GM18520 (cell line): Measurements from ENCODE around the gene BDH2.

Experiments used
- ATAC-seq: cut with Tn5 transposase; IDR thresholded peaks from one replicate; pipeline ENCODE4 v1.9.1; 2021; ENCODE audit not compliant: unreplicated experiment

BDH2 gene

DNA sequence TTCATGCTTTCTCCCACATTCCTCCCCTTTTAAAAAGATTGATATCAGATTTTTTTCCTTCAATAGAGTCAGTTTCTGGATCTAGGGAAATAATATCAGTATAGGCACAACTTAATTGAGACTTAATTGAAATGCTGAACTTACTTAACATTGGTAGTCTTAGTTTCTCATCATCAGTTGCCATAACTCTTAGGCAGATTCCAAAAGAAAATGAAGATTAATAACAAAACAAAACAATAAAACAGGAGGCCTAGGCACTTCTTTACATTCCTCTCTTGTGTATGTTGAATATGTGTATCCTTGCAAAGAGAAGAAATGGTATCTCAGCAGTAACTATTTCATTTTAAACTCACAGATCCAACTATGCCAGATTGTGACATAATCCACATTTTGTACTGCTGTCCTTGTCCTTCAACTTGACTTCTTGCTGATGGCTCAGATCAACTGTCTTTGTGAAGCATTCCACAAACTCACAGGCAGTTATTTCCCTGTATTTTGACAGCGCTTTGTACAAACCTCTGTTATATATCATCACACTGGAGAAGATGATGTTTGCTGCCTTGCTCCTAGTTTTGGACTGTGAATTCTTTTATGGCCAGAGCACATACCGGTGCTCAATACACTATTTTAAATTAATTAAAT, 14.0 kb downstream of the BDH2 start:
- no peak for ATAC-seq

- no peak for ATAC-seq
These were observed 20.0 kb downstream of the BDH2 start for GRCh38 chr4:103079621-103080020.

GRCh38 chr4:103076747-103077347, 22.8 kb downstream of the BDH2 start, which contains the start of gene SLC9B2:
Gene SLC9B2, minus strand, starts transcription at chr4:103076761. Its CDS starts 9,211 bp downstream, at chr4:103067550.
- ATAC-seq: peak; percentile 22

GRCh38 chr4:103075894-103076746, 23.5 kb downstream of the BDH2 start:
- ATAC-seq: peak; percentile 34

DNA sequence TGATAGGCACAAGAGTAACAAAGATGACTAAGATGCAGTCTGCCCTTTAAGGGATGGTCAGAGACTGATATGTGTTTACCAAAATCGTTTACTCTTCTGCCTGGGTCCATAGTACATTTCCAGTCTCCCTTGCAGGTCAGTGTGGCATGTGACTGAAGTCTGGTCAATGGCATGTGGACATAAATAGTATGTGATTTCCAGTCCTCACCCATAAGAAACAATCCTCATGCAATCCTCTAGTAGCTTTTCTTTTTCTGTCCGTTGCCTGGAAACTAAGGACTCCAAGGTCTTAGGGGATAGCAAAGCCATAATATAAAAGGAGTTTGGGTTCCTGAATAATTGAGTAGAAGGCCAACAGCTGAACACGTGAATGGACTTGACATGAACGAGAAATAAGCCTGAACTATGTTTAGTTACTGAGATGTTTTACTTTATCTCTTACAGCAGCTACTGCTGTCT, 24.2 kb downstream of the BDH2 start:
- ATAC-seq: no peak

DNA sequence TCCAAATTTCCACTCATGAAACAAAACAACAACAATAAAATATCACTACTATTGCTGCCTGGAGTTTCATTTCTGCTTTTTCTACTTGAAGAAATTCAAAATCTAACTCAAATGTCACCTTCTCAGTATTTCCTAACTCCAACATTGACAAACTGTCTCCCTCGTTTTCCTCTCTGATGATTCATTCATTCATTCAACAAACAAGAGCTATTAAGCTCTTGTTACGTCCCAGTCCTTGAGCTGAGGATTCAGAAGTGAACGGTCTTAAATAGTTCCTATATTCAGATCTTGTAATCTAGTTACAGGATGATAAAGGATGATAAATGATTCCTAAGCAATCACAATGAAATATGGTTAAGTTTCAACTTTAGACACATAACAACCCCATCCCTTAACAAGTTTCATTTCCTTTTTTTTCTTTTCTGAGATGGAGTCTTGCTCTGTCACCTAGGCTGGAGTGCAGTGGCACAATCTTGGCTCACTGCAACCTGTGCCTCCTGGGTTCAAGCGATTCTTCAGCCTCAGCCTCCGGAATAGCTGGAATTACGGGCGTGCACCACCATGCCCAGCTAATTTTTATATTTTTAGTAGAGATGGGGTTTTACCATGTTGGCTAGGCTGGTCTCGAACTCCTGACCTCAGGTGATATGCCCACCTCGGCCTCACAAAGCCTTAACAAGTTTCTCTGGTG, 24.7 kb downstream of the BDH2 start:
- ATAC-seq: peak; percentile 24

- ATAC-seq: no peak
These were observed 25.7 kb downstream of the BDH2 start for GRCh38 chr4:103073792-103074438.

- no peak for ATAC-seq
These were observed 31.6 kb downstream of the BDH2 start for GRCh38 chr4:103067841-103068547.

DNA sequence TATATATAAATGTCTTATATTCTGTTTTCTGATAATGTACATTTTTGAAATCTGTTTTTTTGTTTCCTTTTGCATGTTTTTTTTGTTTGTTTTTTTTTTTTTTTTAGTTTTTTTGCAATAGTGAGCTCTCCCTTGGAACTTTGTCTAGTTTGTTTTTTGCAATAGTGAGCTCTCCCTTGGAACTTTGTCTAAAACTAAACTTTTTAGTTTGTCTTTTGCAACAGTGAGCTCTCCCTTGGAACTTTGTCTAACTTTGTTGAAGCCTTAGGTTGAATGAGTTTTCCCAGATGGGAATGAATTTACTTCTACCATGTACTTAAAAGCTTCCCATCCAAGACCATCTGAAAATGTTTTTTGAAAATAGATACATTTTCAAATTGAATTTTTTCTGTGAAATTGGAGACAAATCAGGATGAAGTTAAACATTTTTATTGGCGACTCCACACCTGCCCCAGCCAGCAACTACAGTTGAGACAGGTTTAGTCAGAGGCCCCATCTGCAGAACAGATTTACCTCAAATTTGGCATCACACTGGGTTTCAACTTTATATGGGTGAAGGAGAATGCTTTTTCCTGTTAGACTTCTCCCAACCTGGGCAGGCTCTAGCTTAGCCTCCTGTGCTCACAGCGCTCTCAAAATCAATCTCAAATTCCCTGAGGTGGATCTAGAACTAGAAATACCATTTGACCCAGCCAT, 39.0 kb downstream of the BDH2 start:
- no peak for ATAC-seq

- ATAC-seq: no peak
These were observed 45.6 kb downstream of the BDH2 start for GRCh38 chr4:103054030-103054429.

GRCh38 chr4:103052779-103053178, 46.9 kb downstream of the BDH2 start:
- no peak for ATAC-seq

GRCh38 chr4:103052145-103052544, 47.5 kb downstream of the BDH2 start:
- ATAC-seq: no peak

DNA sequence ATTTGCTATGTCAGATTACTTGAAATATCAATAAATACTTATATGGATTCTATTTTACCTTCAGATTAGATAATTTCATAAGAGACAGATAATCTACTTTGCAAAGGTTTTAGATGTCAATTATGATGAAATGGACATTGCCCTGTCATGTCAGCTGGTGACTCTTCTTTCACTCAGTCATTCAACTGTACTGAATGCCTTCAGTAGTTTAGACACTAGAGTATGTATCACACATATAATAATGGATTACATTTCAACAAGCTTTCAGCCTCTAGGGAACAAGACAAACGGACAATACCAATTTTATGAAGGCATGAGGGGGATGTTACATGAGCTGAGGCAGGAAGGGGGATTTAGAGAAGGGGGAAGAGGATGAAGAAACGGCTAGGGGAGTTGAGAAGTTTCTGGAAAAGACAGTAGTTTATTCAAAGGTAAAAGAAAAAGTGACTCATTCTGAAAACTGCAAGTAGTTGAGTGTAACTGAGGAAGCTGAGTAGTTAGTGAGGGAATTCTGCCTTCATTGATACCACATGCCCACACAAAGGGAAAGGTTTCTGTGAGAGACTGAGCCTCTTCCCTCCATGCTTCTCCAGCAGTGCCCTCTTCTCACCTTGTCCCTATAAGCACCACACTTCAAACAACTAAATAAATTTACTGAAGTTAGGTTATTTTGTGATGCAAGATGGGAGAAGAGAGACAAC, 48.7 kb downstream of the BDH2 start:
- ATAC-seq: no peak

DNA sequence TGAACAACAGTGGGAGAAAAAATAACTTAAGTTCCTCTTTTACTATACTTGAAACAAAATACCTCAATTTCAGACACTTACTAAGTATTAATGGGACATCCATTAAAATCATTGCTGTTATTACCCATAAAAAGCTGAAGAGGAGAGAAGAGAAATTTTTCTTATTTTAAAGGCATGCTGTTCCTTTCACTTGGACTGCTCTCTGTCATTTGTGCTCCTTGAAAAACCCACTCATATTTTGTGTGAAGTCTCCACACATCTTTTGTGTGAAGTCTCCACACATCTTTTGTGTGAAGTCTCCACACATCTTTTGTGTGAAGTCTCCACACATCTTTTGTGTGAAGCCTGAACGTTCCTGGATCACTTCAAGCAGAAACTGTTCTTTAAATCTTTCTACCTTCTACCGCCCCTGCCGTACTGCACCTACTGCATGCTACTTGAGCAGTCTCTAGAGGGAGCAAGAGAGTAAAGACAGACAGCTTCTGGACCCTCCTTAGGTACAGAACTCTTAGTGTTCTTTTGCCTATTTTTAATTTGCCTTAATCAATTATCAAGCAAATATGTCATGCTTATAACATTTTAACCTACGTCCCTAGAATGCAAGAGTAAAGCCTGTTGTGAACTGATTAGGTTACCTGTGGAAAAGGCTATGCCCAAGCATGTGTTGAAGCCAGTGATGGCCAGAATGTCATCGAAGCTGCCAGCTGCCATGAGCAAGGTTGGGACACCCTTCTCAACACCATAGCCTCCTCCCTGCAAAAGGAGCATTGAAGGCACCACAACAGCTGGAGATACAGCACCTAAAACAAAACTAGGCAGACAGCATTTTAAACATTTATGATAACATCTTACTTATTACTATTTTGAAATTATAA, 53.0 kb downstream of the BDH2 start:
- ATAC-seq: peak; percentile 88

- ATAC-seq: no peak
These were observed 55.5 kb downstream of the BDH2 start for GRCh38 chr4:103044183-103044582.

GRCh38 chr4:103036169-103036568, 63.5 kb downstream of the BDH2 start:
- ATAC-seq: no peak

GRCh38 chr4:103032574-103032973, 67.1 kb downstream of the BDH2 start:
- ATAC-seq: no peak

- ATAC-seq: no peak
These were observed 68.8 kb downstream of the BDH2 start for GRCh38 chr4:103030791-103031190.
